HG03103 (cell line): Measurements from ENCODE around the gene RMI2.

Experiments used
- ATAC-seq: cut with Tn5 transposase; IDR thresholded peaks from one replicate; pipeline ENCODE4 v1.9.1; 2021; ENCODE audit warnings: low read depth; ENCODE audit not compliant: unreplicated experiment

The RMI2 gene

GRCh38 chr16:11396241-11397048, 51.2 kb downstream of the RMI2 start:
- no peak for ATAC-seq

GRCh38 chr16:11398136-11398535, 52.9 kb downstream of the RMI2 start:
- ATAC-seq: no peak

GRCh38 chr16:11398851-11399250, 53.6 kb downstream of the RMI2 start:
- ATAC-seq: no peak

DNA sequence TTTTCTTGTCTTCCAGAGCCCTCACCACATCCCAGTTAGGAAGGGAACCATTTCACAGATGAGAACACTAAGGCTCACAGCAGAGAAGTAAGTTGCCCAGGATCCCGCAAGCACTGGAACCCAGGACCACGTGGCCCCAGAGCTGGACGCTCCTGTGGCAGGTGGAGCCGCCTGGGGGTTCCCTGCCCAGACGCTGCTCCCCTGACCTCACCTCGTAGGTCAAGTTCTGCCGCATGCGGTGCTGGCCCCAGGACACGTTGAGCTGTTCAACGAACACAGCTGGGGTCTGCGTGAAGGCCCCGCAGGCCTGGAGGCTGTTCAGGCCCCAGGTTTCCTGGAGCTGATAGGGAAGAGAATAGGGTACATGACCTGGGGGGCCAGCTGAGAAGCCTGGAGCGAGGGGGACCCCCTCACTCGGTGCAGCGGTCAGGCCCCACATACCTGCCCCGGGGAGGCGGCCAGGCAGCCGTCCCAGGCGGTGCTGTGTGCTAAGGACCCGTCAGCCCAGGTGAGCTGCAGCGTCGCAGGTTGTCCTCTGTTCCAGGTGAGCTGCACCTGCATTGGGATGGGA, 54.1 kb downstream of the RMI2 start:
- no peak for ATAC-seq

DNA sequence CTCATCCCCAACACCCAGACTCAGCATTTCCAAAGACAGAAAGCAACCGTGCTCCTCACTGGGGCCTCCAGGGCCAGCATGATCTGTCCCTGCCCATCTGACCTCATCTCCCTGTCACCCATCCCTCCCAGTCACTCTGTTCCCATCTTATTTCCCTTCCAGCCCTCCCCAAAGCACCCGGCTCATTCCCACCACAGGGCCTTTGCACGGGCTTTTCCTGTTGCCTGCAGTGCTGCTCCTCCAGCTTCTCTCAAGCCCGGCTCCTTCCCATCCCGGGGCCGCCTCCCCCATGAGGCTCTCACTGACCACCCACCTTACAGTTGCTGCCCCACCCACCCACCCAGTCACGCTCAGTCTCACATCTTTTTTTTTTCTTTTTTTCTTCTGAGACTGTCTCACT, 54.8 kb downstream of the RMI2 start:
- no peak for ATAC-seq
